Mammary epithelial cell (primary cell): Measurements from ENCODE around the gene MYH14.

Source experiments
- CTCF ChIP-seq, 2 donors: IDR thresholded peaks in 1 of 2; conservative IDR thresholded peaks in 1 of 2; 2 replicates each; pipeline ENCODE4 v1.5.1; 2011 to 2012; ENCODE audit warnings: inconsistent platforms in 2 of 2, low read length in 2 of 2, mild to moderate bottlenecking in 2 of 2, control low read depth in 1 of 2, low read depth in 1 of 2; ENCODE audit not compliant: insufficient read depth in 1 of 2; ENCODE audit errors: extremely low read depth in 1 of 2
- EZH2 ChIP-seq: IDR thresholded peaks from 2 replicates; pipeline ENCODE4 v1.6.1; 2012; ENCODE audit warnings: low read length, inconsistent platforms, borderline replicate concordance

GRCh38 chr19:50206191-50206590 is 2.8 kb downstream of the MYH14 start:
- TF ChIP-seq CTCF (conservative IDR thresholded peaks at IDR 0.05 in 1 of 2, IDR thresholded peaks at IDR 0.05 in 1 of 2; ENCODE audit: extremely low read depth in 1 of 2, insufficient read depth in 1 of 2, low read depth in 1 of 2, low read length in 2 of 2), result no peak
- no peak for TF ChIP-seq EZH2
